ENCODE measurements around the gene TMEM101.
"Not testable (repeated sequence)": the region's sequence is repeated elsewhere in the genome, so short reads cannot be mapped to it uniquely, and the experiment has no call there.

The TMEM101 gene

GRCh38 chr17:43976963-43977837 is 37.6 kb downstream of the TMEM101 start:
- in situ Hi-C loops (cut with MboI; ENCODE audit: low sequenced_read_pairs) = no loop called here

- in situ Hi-C loops (cut with MboI; ENCODE audit: low sequenced_read_pairs) = no loop called here
Measured at GRCh38 chr17:43975898-43976297, 38.9 kb downstream of the TMEM101 start.

- in situ Hi-C loops (cut with MboI; ENCODE audit: low sequenced_read_pairs) = no loop called here
Measured at GRCh38 chr17:43974382-43975266, 40.1 kb downstream of the TMEM101 start.

GRCh38 chr17:43972444-43973212 is 42.1 kb downstream of the TMEM101 start:
- in situ Hi-C loops (cut with MboI; ENCODE audit: low sequenced_read_pairs) = not testable (repeated sequence)

- in situ Hi-C loops (cut with MboI; ENCODE audit: low sequenced_read_pairs) = not testable (repeated sequence)
Measured at GRCh38 chr17:43971436-43971835, 43.3 kb downstream of the TMEM101 start.

GRCh38 chr17:43970366-43970765 is 44.4 kb downstream of the TMEM101 start:
- in situ Hi-C loops (cut with MboI; ENCODE audit: low sequenced_read_pairs) = no loop called here

- in situ Hi-C loops (cut with MboI; ENCODE audit: low sequenced_read_pairs) = no loop called here
Measured at GRCh38 chr17:43967251-43967875, 47.4 kb downstream of the TMEM101 start.

- in situ Hi-C loops (cut with MboI; ENCODE audit: low sequenced_read_pairs) = no loop called here
Measured at GRCh38 chr17:43966276-43966675, 48.5 kb downstream of the TMEM101 start.

GRCh38 chr17:43962479-43962878 is 52.3 kb downstream of the TMEM101 start:
- in situ Hi-C loops (cut with MboI; ENCODE audit: low sequenced_read_pairs) = no loop called here

GRCh38 chr17:43961954-43962353 is 52.8 kb downstream of the TMEM101 start:
- in situ Hi-C loops (cut with MboI; ENCODE audit: low sequenced_read_pairs) = no loop called here

- in situ Hi-C loops (cut with MboI; ENCODE audit: low sequenced_read_pairs) = not testable (repeated sequence)
Measured at GRCh38 chr17:43961292-43961691, 53.5 kb downstream of the TMEM101 start.

Data from HL-60/S4 treated with phorbol 12-myristate 13-acetate at 8.2 ng/mL for 4 days and 3 days (cell line).